SJCRH30 (cell line): Measurements from ENCODE around the gene PIK3C3. TPM values are rescaled to one million over a fixed set of nuclear protein-coding genes. Genes with fewer than 3 reads are reported as not detected.
"Not testable (repeated sequence)": the region's sequence is repeated elsewhere in the genome, so short reads cannot be mapped to it uniquely, and the experiment has no call there.

ENCODE experiments used
- DNase-seq, 2 experiments: peaks; one replicate each; pipeline ENCODE4 v3.0.0-alpha.2; 2015 to 2020
- H3K27ac ChIP-seq: fragments of 250-450 bp; sonication (Bioruptor Pico); 2 replicates; pipeline ENCODE4 v1.5.1; 2020; ENCODE audit warnings: mild to moderate bottlenecking, moderate library complexity
- H3K27me3 ChIP-seq: fragments of 250-450 bp; sonication (Bioruptor Pico); 2 replicates; pipeline ENCODE4 v1.5.1; 2020; ENCODE audit warnings: mild to moderate bottlenecking, moderate library complexity
- H3K36me3 ChIP-seq: fragments of 250-450 bp; sonication (Bioruptor Pico); 2 replicates; pipeline ENCODE4 v1.5.1; 2020; ENCODE audit warnings: mild to moderate bottlenecking, moderate library complexity
- H3K4me1 ChIP-seq: fragments of 250-450 bp; sonication (Bioruptor Pico); 2 replicates; pipeline ENCODE4 v1.5.1; 2020; ENCODE audit warnings: mild to moderate bottlenecking, moderate library complexity
- H3K4me3 ChIP-seq: fragments of 250-450 bp; sonication (Bioruptor Pico); 2 replicates; pipeline ENCODE4 v1.5.1; 2020; ENCODE audit warnings: mild to moderate bottlenecking, moderate library complexity
- H3K9me3 ChIP-seq: fragments of 250-450 bp; sonication (Bioruptor Pico); replicated peaks from 2 replicates; pipeline ENCODE4 v1.5.1; 2020; ENCODE audit warnings: mild to moderate bottlenecking, moderate library complexity
- total RNA-seq: library from RNA; depleted of rRNA; stranded (reverse); fragments of >200 nt; shearing (Covaris generic); gene quantifications from 2 replicates; pipeline ENCODE4 v1.2.3, GENCODE V29; 2014

Gene PIK3C3
- total RNA-seq, 1 experiment from 2014 or later, result 33.5 TPM

- Histone ChIP-seq H3K36me3 (no peaks in the 10 kb centered on the region), H3K27me3 (no peaks in the 10 kb centered on the region), H3K9me3 (no peaks in the 10 kb centered on the region), H3K4me3 (no peak overlapping the region), H3K4me1 (no peaks in the 10 kb centered on the region), H3K27ac (no peak overlapping the region)
- no peak for DNase-seq
These were observed 139.8 kb downstream of the PIK3C3 start for GRCh38 chr18:42094875-42095274.

- Histone ChIP-seq H3K36me3 (no peaks in the 10 kb centered on the region), H3K4me3 (no peak overlapping the region), H3K27ac (no peak overlapping the region), H3K27me3 (no peaks in the 10 kb centered on the region), H3K4me1 (no peaks in the 10 kb centered on the region), H3K9me3 (no peaks in the 10 kb centered on the region)
- DNase-seq, result no peak
These were observed 140.8 kb downstream of the PIK3C3 start for GRCh38 chr18:42095732-42096377.

- Histone ChIP-seq H3K4me3 (no peak overlapping the region), H3K36me3 (no peaks in the 10 kb centered on the region), H3K4me1 (no peaks in the 10 kb centered on the region), H3K9me3 (no peaks in the 10 kb centered on the region), H3K27ac (no peak overlapping the region), H3K27me3 (no peaks in the 10 kb centered on the region)
- no peak for DNase-seq
These were observed 145.2 kb downstream of the PIK3C3 start for GRCh38 chr18:42100248-42100647.

- H3K36me3 ChIP-seq, result no peaks in the 10 kb centered on the region
- no peaks in the 10 kb centered on the region for H3K27me3 ChIP-seq
- no peak for DNase-seq
- H3K4me1 ChIP-seq, result no peaks in the 10 kb centered on the region
- H3K27ac ChIP-seq, result no peak overlapping the region
- no peak overlapping the region for H3K4me3 ChIP-seq
- H3K9me3 ChIP-seq, result no peaks in the 10 kb centered on the region
These were observed 145.9 kb downstream of the PIK3C3 start for GRCh38 chr18:42100911-42101310.

- Histone ChIP-seq H3K27me3 (no peaks in the 10 kb centered on the region), H3K27ac (no peak overlapping the region), H3K4me3 (no peak overlapping the region), H3K9me3 (no peaks in the 10 kb centered on the region), H3K36me3 (no peaks in the 10 kb centered on the region), H3K4me1 (no peaks in the 10 kb centered on the region)
- no peak for DNase-seq
These were observed 150.4 kb downstream of the PIK3C3 start for GRCh38 chr18:42105394-42105793.

- H3K9me3 ChIP-seq, result no peaks in the 10 kb centered on the region
- H3K4me1 ChIP-seq, result no peaks in the 10 kb centered on the region
These were observed 151.8 kb downstream of the PIK3C3 start for GRCh38 chr18:42106784-42107183.

GRCh38 chr18:42107287-42107686, 152.3 kb downstream of the PIK3C3 start:
- H3K27ac ChIP-seq, result no peak overlapping the region
- no peak for DNase-seq
- H3K4me1 ChIP-seq, result no peaks in the 10 kb centered on the region
- no peaks in the 10 kb centered on the region for H3K36me3 ChIP-seq
- no peak overlapping the region for H3K4me3 ChIP-seq
- no peaks in the 10 kb centered on the region for H3K9me3 ChIP-seq
- no peaks in the 10 kb centered on the region for H3K27me3 ChIP-seq

More at GRCh38 chr18:42106784-42107183, 151.8 kb downstream of the PIK3C3 start:
- no peak for DNase-seq
- H3K36me3 ChIP-seq, result no peaks in the 10 kb centered on the region
- no peaks in the 10 kb centered on the region for H3K27me3 ChIP-seq
- no peak overlapping the region for H3K4me3 ChIP-seq
- no peak overlapping the region for H3K27ac ChIP-seq

GRCh38 chr18:42107691-42108450, 152.8 kb downstream of the PIK3C3 start:
- no peaks in the 10 kb centered on the region for H3K9me3 ChIP-seq
- no peak overlapping the region for H3K27ac ChIP-seq
- H3K36me3 ChIP-seq, result no peaks in the 10 kb centered on the region
- H3K4me1 ChIP-seq, result no peaks in the 10 kb centered on the region
- no peak overlapping the region for H3K4me3 ChIP-seq
- H3K27me3 ChIP-seq, result no peaks in the 10 kb centered on the region
- no peak for DNase-seq

- not testable (repeated sequence) for H3K27me3 ChIP-seq, DNase-seq, H3K4me1 ChIP-seq, H3K36me3 ChIP-seq, H3K27ac ChIP-seq, H3K9me3 ChIP-seq, H3K4me3 ChIP-seq
These were observed 157.1 kb downstream of the PIK3C3 start for GRCh38 chr18:42112147-42112546.

GRCh38 chr18:42112657-42113420, 157.8 kb downstream of the PIK3C3 start:
- Histone ChIP-seq H3K27ac (no peak overlapping the region), H3K4me1 (peaks cover 4% of the 10 kb centered on the region; the same call in 1 of the 2 replicates)
- no peak for DNase-seq

GRCh38 chr18:42113529-42114191, 158.6 kb downstream of the PIK3C3 start:
- H3K9me3 ChIP-seq, result no peaks in the 10 kb centered on the region
- H3K27ac ChIP-seq, result no peak overlapping the region; the same call in 1 of the 2 replicates
- no peaks in the 10 kb centered on the region for H3K36me3 ChIP-seq

More at GRCh38 chr18:42112657-42113420, 157.8 kb downstream of the PIK3C3 start:
- no peaks in the 10 kb centered on the region for H3K27me3 ChIP-seq
- no peaks in the 10 kb centered on the region for H3K9me3 ChIP-seq
- no peak overlapping the region for H3K4me3 ChIP-seq
- no peaks in the 10 kb centered on the region for H3K36me3 ChIP-seq

GRCh38 chr18:42114310-42114943, 159.4 kb downstream of the PIK3C3 start:
- Histone ChIP-seq H3K27ac (no peak overlapping the region; the same call in 1 of the 2 replicates), H3K4me3 (no peak overlapping the region), H3K9me3 (no peaks in the 10 kb centered on the region), H3K4me1 (peaks cover 4% of the 10 kb centered on the region; the same call in 1 of the 2 replicates), H3K27me3 (no peaks in the 10 kb centered on the region), H3K36me3 (no peaks in the 10 kb centered on the region)
- DNase-seq, result peak; percentile 46 to 82

More at GRCh38 chr18:42113529-42114191, 158.6 kb downstream of the PIK3C3 start:
- Histone ChIP-seq H3K4me3 (no peak overlapping the region), H3K27me3 (no peaks in the 10 kb centered on the region), H3K4me1 (peaks cover 4% of the 10 kb centered on the region; the same call in 1 of the 2 replicates)
- peak in 1 of 2 experiments; percentile 0 for DNase-seq

GRCh38 chr18:42126586-42126985, 171.6 kb downstream of the PIK3C3 start:
- no peak for DNase-seq
- H3K4me1 ChIP-seq, result no peaks in the 10 kb centered on the region

More at GRCh38 chr18:42126586-42126985, 171.6 kb downstream of the PIK3C3 start:
- Histone ChIP-seq H3K27ac (no peak overlapping the region), H3K9me3 (no peaks in the 10 kb centered on the region), H3K36me3 (no peaks in the 10 kb centered on the region), H3K4me3 (no peak overlapping the region), H3K27me3 (no peaks in the 10 kb centered on the region)
